H1 (cell line): ENCODE data around the gene TXNDC16. TPM values are rescaled to one million over a fixed set of nuclear protein-coding genes. Genes with fewer than 3 reads are reported as not detected.

ENCODE experiments used
- CTCF ChIA-PET: fragments of 300-600 bp; sonication (Branson Sonifier 250); formaldehyde crosslinking; loops from one replicate; lab custom pipeline; 2021; ENCODE audit not compliant: partially characterized antibody; lab: Charles Lee
- POLR2A ChIA-PET: fragments of 300-600 bp; sonication (Branson Sonifier 250); formaldehyde crosslinking; loops from one replicate; lab custom pipeline; 2021; ENCODE audit warnings: inconsistent platforms; ENCODE audit not compliant: partially characterized antibody; lab: Charles Lee
- DNase-seq, 2 experiments: peaks; one replicate each; pipeline versions ENCODE4 v3.0.0 to v3.0.0-alpha.2; 2010 to 2022; ENCODE audit warnings: low spot score in 2 of 2, low read depth in 1 of 2, mixed read lengths in 1 of 2
- FAIRE-seq: peaks from 2 replicates; lab custom pipeline; 2011; peaks lifted over from hg19 to GRCh38; lab: Jason Lieb, UNC
- H2AFZ ChIP-seq: 2 replicates; pipeline ENCODE4 v1.8.1; 2012; ENCODE audit warnings: low read length, inconsistent platforms
- H2AK5ac ChIP-seq: 2 replicates; pipeline ENCODE4 v1.6.1; 2013; ENCODE audit warnings: low read depth, low read length
- H2BK120ac ChIP-seq: replicated peaks from 2 replicates; pipeline ENCODE3; 2013; ENCODE audit warnings: low read depth, low read length, inconsistent platforms
- H2BK12ac ChIP-seq: 2 replicates; pipeline ENCODE4 v1.6.1; 2013; ENCODE audit warnings: low read depth, low read length
- H2BK15ac ChIP-seq: 2 replicates; pipeline ENCODE4 v1.6.1; 2013; ENCODE audit warnings: low read length
- H2BK20ac ChIP-seq: 2 replicates; pipeline ENCODE4 v1.6.1; 2013; ENCODE audit warnings: low read length
- H2BK5ac ChIP-seq: 2 replicates; pipeline ENCODE4 v1.6.1; 2013; ENCODE audit warnings: low read depth, low read length
- H3K14ac ChIP-seq: 2 replicates; pipeline ENCODE4 v1.6.1; 2013; ENCODE audit warnings: inconsistent platforms; ENCODE audit not compliant: insufficient read length
- H3K18ac ChIP-seq: 2 replicates; pipeline ENCODE4 v1.6.1; 2013; ENCODE audit warnings: low read length; ENCODE audit errors: extremely low read depth
- H3K23ac ChIP-seq: 2 replicates; pipeline ENCODE4 v1.6.1; 2013; ENCODE audit warnings: inconsistent platforms; ENCODE audit not compliant: insufficient read length
- H3K23me2 ChIP-seq: 2 replicates; pipeline ENCODE4 v1.6.1; 2013; ENCODE audit warnings: low read depth, low read length
- H3K27ac ChIP-seq: 2 replicates; pipeline ENCODE4 v1.6.1; 2011; ENCODE audit warnings: low read depth, low read length, inconsistent platforms
- H3K27me3 ChIP-seq, 4 experiments: replicated peaks in 1 of 4; 1 replicate in 1 of 4; 2 replicates in 3 of 4; pipeline versions ENCODE4 v1.6.1 to v1.8.1; 2011 to 2013; ENCODE audit warnings: low read length in 3 of 4, mild to moderate bottlenecking in 3 of 4, inconsistent platforms in 2 of 4, mixed read lengths in 2 of 4, moderate library complexity in 1 of 4; ENCODE audit not compliant: control insufficient read depth in 3 of 4, insufficient read depth in 3 of 4; ENCODE audit errors: extremely low read depth in 1 of 4
- H3K36me3 ChIP-seq, 4 experiments: 2 replicates each; pipeline versions ENCODE4 v1.6.1 to v1.8.1; 2011 to 2013; ENCODE audit warnings: mild to moderate bottlenecking in 4 of 4, low read length in 3 of 4, moderate library complexity in 2 of 4, control low read depth in 1 of 4, inconsistent platforms in 1 of 4; ENCODE audit not compliant: insufficient read depth in 4 of 4, control insufficient read depth in 2 of 4
- H3K4ac ChIP-seq: replicated peaks from 2 replicates; pipeline ENCODE3; 2013; ENCODE audit warnings: low read length, low read depth, mixed read lengths, inconsistent platforms; ENCODE audit not compliant: insufficient read length
- H3K4me1 ChIP-seq, 4 experiments: replicated peaks in 1 of 4; 1 replicate in 1 of 4; 2 replicates in 3 of 4; pipeline versions ENCODE4 v1.6.1 to v1.8.1; 2011 to 2013; ENCODE audit warnings: low read length in 3 of 4, inconsistent platforms in 2 of 4, mixed read lengths in 1 of 4; ENCODE audit not compliant: insufficient read depth in 4 of 4, control insufficient read depth in 3 of 4
- H3K4me2 ChIP-seq, 2 experiments: 2 replicates each; pipeline versions ENCODE4 v1.6.1 to v1.8.1; 2011 to 2013; ENCODE audit warnings: low read depth in 2 of 2, low read length in 2 of 2, control low read depth in 1 of 2, inconsistent platforms in 1 of 2, mild to moderate bottlenecking in 1 of 2; ENCODE audit not compliant: insufficient read depth in 1 of 2
- H3K4me3 ChIP-seq, 4 experiments: fragments of 200-600, 300-600 bp in 1 of 4; sonication (generic), shearing (Covaris generic), sonication (Bioruptor Twin) in 1 of 4; 2 replicates each; pipeline versions ENCODE4 v1.5.1 to v1.8.1; 2011 to 2016; ENCODE audit warnings: low read length in 4 of 4, low read depth in 3 of 4, control low read depth in 2 of 4, inconsistent platforms in 2 of 4, mild to moderate bottlenecking in 2 of 4, mixed read lengths in 1 of 4, moderate library complexity in 1 of 4; ENCODE audit not compliant: insufficient read depth in 2 of 4; ENCODE audit errors: extremely low read depth in 1 of 4
- H3K56ac ChIP-seq: replicated peaks from 2 replicates; pipeline ENCODE3; 2013; ENCODE audit warnings: low read depth, mild to moderate bottlenecking, mixed read lengths, low read length, inconsistent platforms; ENCODE audit not compliant: insufficient read length
- H3K79me1 ChIP-seq: 2 replicates; pipeline ENCODE4 v1.6.1; 2013; ENCODE audit warnings: low read depth, low read length, control low read depth
- H3K79me2 ChIP-seq, 2 experiments: 2 replicates each; pipeline versions ENCODE4 v1.6.1 to v1.8.1; 2012 to 2013; ENCODE audit warnings: low read length in 2 of 2, mild to moderate bottlenecking in 2 of 2, inconsistent platforms in 1 of 2; ENCODE audit not compliant: insufficient read depth in 2 of 2, control insufficient read depth in 1 of 2
- H3K9ac ChIP-seq, 4 experiments: replicated peaks in 1 of 4; 1 replicate in 1 of 4; 2 replicates in 3 of 4; pipeline versions ENCODE4 v1.6.1 to v1.8.1; 2011 to 2013; ENCODE audit warnings: low read depth in 3 of 4, low read length in 3 of 4, control low read depth in 2 of 4, mild to moderate bottlenecking in 2 of 4, moderate library complexity in 2 of 4, inconsistent platforms in 1 of 4; ENCODE audit errors: extremely low read depth in 1 of 4
- H3K9me3 ChIP-seq, 2 experiments: 2 replicates each; pipeline versions ENCODE4 v1.6.1 to v1.8.1; 2012 to 2013; ENCODE audit warnings: mild to moderate bottlenecking in 2 of 2, moderate library complexity in 2 of 2, control low read depth in 1 of 2, inconsistent platforms in 1 of 2, low read depth in 1 of 2, low read length in 1 of 2, mixed read lengths in 1 of 2; ENCODE audit not compliant: insufficient read depth in 2 of 2
- H4K20me1 ChIP-seq, 2 experiments: replicated peaks in 1 of 2; 2 replicates each; pipeline versions ENCODE3 to v1.8.1; 2011 to 2013; ENCODE audit warnings: inconsistent platforms in 2 of 2, low read length in 2 of 2, mild to moderate bottlenecking in 1 of 2; ENCODE audit not compliant: insufficient read depth in 2 of 2, control insufficient read depth in 1 of 2
- H4K5ac ChIP-seq: 2 replicates; pipeline ENCODE4 v1.6.1; 2013; ENCODE audit warnings: low read length, low read depth, mixed read lengths, inconsistent platforms; ENCODE audit not compliant: insufficient read length
- H4K8ac ChIP-seq: 2 replicates; pipeline ENCODE4 v1.8.0; 2013; ENCODE audit warnings: mild to moderate bottlenecking, moderate library complexity, low read length, inconsistent platforms; ENCODE audit not compliant: insufficient read depth; ENCODE audit errors: extremely low read depth
- H4K91ac ChIP-seq: replicated peaks from 2 replicates; pipeline ENCODE3; 2013; ENCODE audit warnings: low read length, mixed read lengths, inconsistent platforms; ENCODE audit not compliant: insufficient read length
- CTCF ChIP-seq, 3 experiments: IDR thresholded peaks; 1 replicate in 2 of 3; 2 replicates in 1 of 3; pipeline versions ENCODE4 v1.5.1 to v1.6.1; 2011; ENCODE audit warnings: low read length in 3 of 3, mild to moderate bottlenecking in 3 of 3, inconsistent platforms in 2 of 3, low read depth in 1 of 3, moderate library complexity in 1 of 3; ENCODE audit not compliant: insufficient read depth in 1 of 3; ENCODE audit errors: control extremely low read depth in 1 of 3
- KDM1A ChIP-seq: fragments of 200-600, 300-600 bp; sonication (generic); IDR thresholded peaks from 2 replicates; pipeline ENCODE4 v1.7.1; 2016; ENCODE audit warnings: mild to moderate bottlenecking, low read length, borderline replicate concordance
- SAP30 ChIP-seq: fragments of 300-600 bp; sonication (generic); IDR thresholded peaks from 2 replicates; pipeline ENCODE4 v1.7.1; 2012; ENCODE audit warnings: low read length, moderate library complexity, mild to moderate bottlenecking, inconsistent platforms; ENCODE audit not compliant: insufficient read depth, insufficient replicate concordance
- WGBS, 2 experiments: shearing (Covaris generic) in 1 of 2; methylation state at CpG; one replicate each; pipeline versions ENCODE4 v1.1.6 to v1.1.7; 2013 to 2015; ENCODE audit warnings: low lambda C conversion rate in 2 of 2, mixed read lengths in 2 of 2, inconsistent platforms in 1 of 2, low coverage in 1 of 2, missing lambda C conversion rate in 1 of 2; ENCODE audit not compliant: insufficient replicate concordance in 2 of 2, insufficient coverage in 1 of 2, insufficient read length in 1 of 2; ENCODE audit errors: extremely low coverage in 1 of 2, missing lambda C conversion rate in 1 of 2; 5-methylcytosine and 5-hydroxymethylcytosine counted together
- polyA plus RNA-seq, 7 experiments: library from polyadenylated mRNA; depleted of rRNA in 3 of 7; stranded (reverse) in 5 of 7; unstranded in 2 of 7; fragments of >200 nt in 5 of 7; fragments of 200-250 nt in 2 of 7; gene quantifications; 1 replicate in 5 of 7; 2 replicates in 1 of 7; 4 replicates in 1 of 7; pipeline versions ENCODE4 v1.2.1 to v1.2.3, GENCODE V29; 2011 to 2013; ENCODE audit warnings: missing spikeins in 2 of 7, mixed read lengths in 2 of 7
- total RNA-seq: library from RNA; stranded (reverse); fragmentation: NEBNext Ultra II Directional; extraction: Animal tissue kit (Norgen Biotek cat#: 25700); gene quantifications from 2 replicates; pipeline ENCODE4 v1.2.1, GENCODE V29; 2021

TXNDC16 gene
- total and polyA plus RNA-seq, 2 of the 8 experiments (the other 6 are each of a cell fraction or from before 2014, with no cell fraction given): 6.7 to 14.3 TPM

DNA sequence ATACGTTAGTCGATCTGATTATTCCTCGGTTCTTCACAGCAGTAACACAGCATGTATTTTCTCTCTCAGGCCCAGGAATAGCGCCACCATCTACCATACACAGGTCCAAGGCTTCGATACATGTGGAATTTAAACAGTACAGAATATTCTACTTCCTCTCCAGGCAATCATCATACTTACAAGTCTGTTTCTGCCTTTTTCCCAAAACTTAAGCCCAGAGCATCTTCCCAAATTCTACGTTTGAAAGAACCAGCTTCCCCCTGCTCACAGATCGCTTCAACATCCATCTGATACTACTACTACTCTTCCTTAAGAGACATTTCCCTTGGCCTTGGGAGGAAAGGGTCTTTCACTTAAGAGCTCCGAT, 626 bp downstream of the TXNDC16 start:
- H3K4ac ChIP-seq: no peak overlapping the region
- H3K4me1 ChIP-seq: peaks cover 0 to 3% (median 2%) of the 10 kb centered on the region in 4 experiments; a peak in 4 of 7 replicates
- H3K4me2 ChIP-seq: peak overlapping the region; percentile 78 to 95
- peaks cover 17% of the 10 kb centered on the region; the same call in 1 of the 2 replicates for H3K23me2 ChIP-seq
- H2BK5ac ChIP-seq: no peak overlapping the region
- H3K27me3 ChIP-seq: no peaks in the 10 kb centered on the region; a peak in 1 of 7 replicates
- ChIA-PET POLR2A (interaction anchor here (0.6 to 2.3 kb wide), 11 partner anchors 9 to 282 kb away, joined by 3 to 8 read pairs (median 3); partner anchors contain the start of gene PSMC6), CTCF (interaction anchor here (0.6 to 1.0 kb wide), 5 partner anchors 100 to 982 kb away, joined by 3 to 4 read pairs (median 3); no protein-coding TSS in a partner anchor)
- H3K79me1 ChIP-seq: peaks cover 2% of the 10 kb centered on the region
- H3K18ac ChIP-seq: no peak overlapping the region
- no peak overlapping the region for H2AK5ac ChIP-seq
- no peak overlapping the region for H2BK120ac ChIP-seq
- H3K56ac ChIP-seq: no peak overlapping the region
- H3K14ac ChIP-seq: no peak overlapping the region
- FAIRE-seq (peak; percentile 19), DNase-seq (no peak)
- H3K4me3 ChIP-seq: peak overlapping the region; percentile 42 to 95 (median 84)
- no peak overlapping the region for H4K5ac ChIP-seq
- H3K79me2 ChIP-seq: peaks cover 0 to 36% of the 10 kb centered on the region in 2 experiments; a peak in 2 of 4 replicates
- H2BK12ac ChIP-seq: no peak overlapping the region
- no peak overlapping the region for H4K8ac ChIP-seq
- peaks cover 0 to 3% of the 10 kb centered on the region in 2 experiments for H4K20me1 ChIP-seq
- H3K36me3 ChIP-seq: no peaks in the 10 kb centered on the region
- peak overlapping the region; percentile 62 to 80 (median 79); a peak in 6 of 7 replicates for H3K9ac ChIP-seq
- H4K91ac ChIP-seq: no peak overlapping the region
- H2AFZ ChIP-seq: peak overlapping the region; percentile 22; the same call in 1 of the 2 replicates
- H2BK15ac ChIP-seq: no peak overlapping the region
- no peaks in the 10 kb centered on the region for H3K9me3 ChIP-seq
- no peak overlapping the region for H3K23ac ChIP-seq
- WGBS, 2 experiments: 9% methylated on average over 8 of the region's 8 CpGs; no CpG with 5 or more reads in 1 of the 2 experiments
- no peak for TF ChIP-seq KDM1A
- peak; percentile 41 for TF ChIP-seq SAP30
- peak in 1 of 3 experiments; percentile 2; a peak in 1 of 4 replicates for TF ChIP-seq CTCF (IDR thresholded peaks at IDR 0.05; ENCODE audit: control extremely low read depth in 1 of 3, insufficient read depth in 1 of 3, low read depth in 1 of 3, low read length in 3 of 3)
- TF ChIP-seq, all 59 proteins: peak for 2
- Histone ChIP-seq H3K27ac (no peak overlapping the region), H2BK20ac (no peak overlapping the region)
